ENCODE measurements around the gene UBR3.

UBR3 gene
- long read RNA-seq, partial matches to known transcripts = 4 of 6 reads
- long read RNA-seq, other reads (novel, unspliced or antisense) = 2 of 6 reads

DNA sequence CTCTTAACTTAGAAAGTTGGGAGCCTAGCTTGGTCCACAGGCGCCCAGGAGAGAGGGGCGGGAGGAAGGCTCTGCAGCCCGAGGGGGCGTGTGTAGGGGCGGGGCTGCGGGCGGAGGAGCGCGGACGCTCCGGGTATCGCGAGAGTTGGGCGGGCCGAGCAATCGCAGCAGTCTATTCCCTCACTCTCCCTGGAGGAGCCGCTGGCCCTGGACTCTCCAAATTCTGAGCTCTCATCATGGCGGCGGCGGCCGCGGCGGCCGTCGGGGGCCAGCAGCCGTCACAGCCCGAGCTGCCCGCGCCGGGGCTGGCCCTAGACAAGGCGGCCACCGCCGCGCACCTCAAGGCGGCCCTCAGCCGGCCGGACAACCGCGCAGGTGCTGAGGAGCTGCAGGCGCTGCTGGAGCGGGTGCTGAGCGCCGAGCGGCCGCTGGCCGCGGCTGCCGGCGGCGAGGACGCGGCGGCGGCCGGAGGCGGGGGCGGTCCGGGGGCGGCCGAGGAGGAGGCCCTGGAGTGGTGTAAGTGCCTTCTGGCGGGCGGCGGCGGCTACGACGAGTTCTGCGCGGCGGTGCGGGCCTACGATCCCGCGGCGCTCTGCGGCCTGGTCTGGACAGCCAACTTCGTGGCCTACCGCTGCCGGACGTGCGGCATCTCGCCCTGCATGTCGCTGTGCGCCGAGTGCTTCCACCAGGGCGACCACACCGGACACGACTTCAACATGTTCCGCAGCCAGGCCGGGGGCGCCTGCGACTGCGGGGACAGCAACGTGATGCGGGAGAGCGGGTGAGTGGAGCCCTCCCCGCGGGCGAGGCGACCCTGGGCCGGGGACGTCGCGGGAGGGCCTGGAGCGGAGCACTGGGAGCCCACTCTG, at the start of gene UBR3:
Gene UBR3, plus strand, starts transcription at position 183 of the 869 bp plus-strand sequence. Its CDS starts 54 bp downstream, at position 237.
- peak within 1 kb of the TSS; percentile 99 for H3K4me3 ChIP-seq (replicated peaks; ENCODE audit: insufficient read depth, low read length)
- H3K27ac ChIP-seq (replicated peaks) = peak within 1 kb of the TSS; percentile 47
- H3K27me3 ChIP-seq (ENCODE audit: insufficient read depth, poor library complexity, severe bottlenecking) = no peaks in the 10 kb centered on the region
- peak; percentile 83 to 89 for DNase-seq (ENCODE audit: low read depth in 1 of 2, low spot score in 1 of 2)
- peak; percentile 34; the same call in 1 of the 2 replicates for TF ChIP-seq POLR2AphosphoS5 (IDR thresholded peaks at IDR 0.05; ENCODE audit: low read depth)
- no peak for TF ChIP-seq REST (IDR thresholded peaks at IDR 0.05; ENCODE audit: insufficient replicate concordance, low read depth)

DNA sequence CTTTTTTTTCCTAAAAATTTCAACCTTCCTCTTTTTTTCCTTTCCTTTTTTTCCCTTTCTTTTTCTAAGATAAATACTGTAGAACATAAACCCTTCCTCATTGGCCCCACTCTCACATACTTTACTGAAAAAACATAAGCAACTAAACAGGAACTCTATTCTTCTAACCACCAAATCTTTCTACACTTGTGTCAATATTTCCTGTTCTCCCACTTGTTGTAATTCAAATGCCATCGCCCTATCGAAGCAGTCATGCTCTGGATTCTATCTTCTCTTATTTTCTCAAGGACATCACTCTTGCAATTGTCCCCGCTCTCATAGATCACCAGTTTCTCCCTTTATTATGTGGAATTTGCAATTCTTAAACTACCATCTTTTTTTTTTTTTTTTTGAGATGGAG, 48.8 kb upstream of the UBR3 start:
- peak; percentile 54; the same call in 1 of the 2 replicates for TF ChIP-seq SPI1 (IDR thresholded peaks at IDR 0.05; ENCODE audit: borderline replicate concordance, low read depth)
- TF ChIP-seq GABPA (IDR thresholded peaks at IDR 0.05; ENCODE audit: low read depth) = no peak
- TF ChIP-seq POLR2AphosphoS5 (IDR thresholded peaks at IDR 0.05; ENCODE audit: low read depth) = no peak
- TF ChIP-seq, protein P1, sequence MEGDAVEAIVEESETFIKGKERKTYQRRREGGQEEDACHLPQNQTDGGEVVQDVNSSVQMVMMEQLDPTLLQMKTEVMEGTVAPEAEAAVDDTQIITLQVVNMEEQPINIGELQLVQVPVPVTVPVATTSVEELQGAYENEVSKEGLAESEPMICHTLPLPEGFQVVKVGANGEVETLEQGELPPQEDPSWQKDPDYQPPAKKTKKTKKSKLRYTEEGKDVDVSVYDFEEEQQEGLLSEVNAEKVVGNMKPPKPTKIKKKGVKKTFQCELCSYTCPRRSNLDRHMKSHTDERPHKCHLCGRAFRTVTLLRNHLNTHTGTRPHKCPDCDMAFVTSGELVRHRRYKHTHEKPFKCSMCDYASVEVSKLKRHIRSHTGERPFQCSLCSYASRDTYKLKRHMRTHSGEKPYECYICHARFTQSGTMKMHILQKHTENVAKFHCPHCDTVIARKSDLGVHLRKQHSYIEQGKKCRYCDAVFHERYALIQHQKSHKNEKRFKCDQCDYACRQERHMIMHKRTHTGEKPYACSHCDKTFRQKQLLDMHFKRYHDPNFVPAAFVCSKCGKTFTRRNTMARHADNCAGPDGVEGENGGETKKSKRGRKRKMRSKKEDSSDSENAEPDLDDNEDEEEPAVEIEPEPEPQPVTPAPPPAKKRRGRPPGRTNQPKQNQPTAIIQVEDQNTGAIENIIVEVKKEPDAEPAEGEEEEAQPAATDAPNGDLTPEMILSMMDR (IDR thresholded peaks at IDR 0.05; ENCODE audit: insufficient read depth, low read length) = no peak
- TF ChIP-seq REST (IDR thresholded peaks at IDR 0.05; ENCODE audit: insufficient replicate concordance, low read depth) = no peak
- Histone ChIP-seq H3K4me3 (replicated peaks; ENCODE audit: insufficient read depth, low read length) (no peak overlapping the region), H3K27ac (replicated peaks) (no peak overlapping the region), H3K27me3 (ENCODE audit: insufficient read depth, poor library complexity, severe bottlenecking) (no peaks in the 10 kb centered on the region)
- DNase-seq (ENCODE audit: low read depth in 1 of 2, low spot score in 1 of 2) = no peak

DNA sequence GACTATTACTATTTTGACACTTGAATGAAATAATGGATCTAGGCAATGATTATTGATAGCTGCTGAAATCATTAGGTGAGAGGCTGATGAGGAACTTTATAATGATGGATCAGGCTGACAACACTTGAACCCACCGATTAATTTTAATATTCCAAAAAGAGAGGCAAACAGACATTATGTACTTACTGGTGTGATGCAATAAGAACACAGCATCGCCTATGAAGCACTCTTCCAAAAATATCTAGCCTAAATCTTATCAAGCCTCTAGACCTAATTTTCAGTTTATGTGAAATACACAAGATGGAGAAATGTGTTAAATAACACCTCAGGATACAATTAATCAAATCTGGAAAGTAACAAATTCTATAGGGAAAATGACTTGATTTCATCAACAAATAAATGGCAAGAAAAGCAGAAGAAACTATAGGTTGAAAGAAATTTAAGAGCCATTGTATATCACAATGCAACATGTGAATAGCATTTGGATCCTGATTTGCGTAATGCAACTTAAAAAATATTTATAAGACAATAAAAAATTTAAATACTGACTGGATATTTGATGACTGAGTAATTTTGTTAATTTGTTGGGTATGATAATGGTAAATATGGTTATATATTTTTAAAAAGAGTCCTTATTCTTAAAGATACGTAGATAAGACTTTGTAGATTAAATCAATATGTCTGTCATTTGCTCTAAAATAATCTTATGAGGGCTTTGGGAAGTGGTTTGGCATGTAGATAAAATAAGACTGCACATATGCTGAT, 45.8 kb upstream of the UBR3 start:
- DNase-seq (ENCODE audit: low read depth in 1 of 2, low spot score in 1 of 2) = no peak
- Histone ChIP-seq H3K27me3 (ENCODE audit: insufficient read depth, poor library complexity, severe bottlenecking) (no peaks in the 10 kb centered on the region), H3K27ac (replicated peaks) (no peak overlapping the region), H3K4me3 (replicated peaks; ENCODE audit: insufficient read depth, low read length) (no peak overlapping the region)
- TF ChIP-seq REST (IDR thresholded peaks at IDR 0.05; ENCODE audit: insufficient replicate concordance, low read depth) (no peak), GABPA (IDR thresholded peaks at IDR 0.05; ENCODE audit: low read depth) (no peak), SPI1 (IDR thresholded peaks at IDR 0.05; ENCODE audit: borderline replicate concordance, low read depth) (no peak), POLR2AphosphoS5 (IDR thresholded peaks at IDR 0.05; ENCODE audit: low read depth) (no peak)
- TF ChIP-seq, protein P1 (IDR thresholded peaks at IDR 0.05; ENCODE audit: insufficient read depth, low read length) = no peak

Measured in HL-60 (cell line).